ENCODE data around the gene ELF2. TPM values are rescaled to one million over a fixed set of nuclear protein-coding genes. Genes with fewer than 3 reads are reported as not detected.

ELF2 gene
- polyA plus RNA-seq, 1 of the 3 experiments (the other 2 are of a cell fraction), result 14.0 TPM

- Histone ChIP-seq H3K36me3 (replicated peaks in 1 of 2; ENCODE audit: control insufficient read depth in 1 of 2, insufficient read depth in 2 of 2, low read length in 1 of 2) (peaks cover 3 to 13% of the 10 kb centered on the region in 2 experiments), H3K9ac (peak overlapping the region; percentile 94), H3K9me2 (no peaks in the 10 kb centered on the region), H3K9me3 (no peaks in the 10 kb centered on the region), H3F3A (replicated peaks; ENCODE audit: insufficient read depth) (peaks cover 25% of the 10 kb centered on the region), H2AFZ (ENCODE audit: low read depth) (peak overlapping the region; percentile 57; the same call in 1 of the 2 replicates), H3K4me2 (peak overlapping the region; percentile 97), H3K27ac (ENCODE audit: low read depth in 2 of 2, low read length in 1 of 2) (peak overlapping the region; percentile 97 to 98), H3K4me3 (ENCODE audit: low read depth in 2 of 2, low read length in 1 of 2) (peak overlapping the region; percentile 68 to 84), H4K20me1 (ENCODE audit: insufficient read depth) (peaks cover 43% of the 10 kb centered on the region), H3K79me2 (ENCODE audit: insufficient read depth) (peaks cover 58% of the 10 kb centered on the region), H3K4me1 (ENCODE audit: control insufficient read depth in 1 of 2, insufficient read depth in 2 of 2, low read depth in 1 of 2, low read length in 1 of 2) (peaks cover 9 to 13% of the 10 kb centered on the region in 2 experiments; a peak in 2 of 4 replicates), H3K27me3 (ENCODE audit: insufficient read depth) (no peaks in the 10 kb centered on the region)
- ChIA-PET CTCF (interaction anchor here (0.7 to 10.5 kb wide), 4 partner anchors 16 to 214 kb away, joined by 3 to 74 read pairs (median 4); no protein-coding TSS in a partner anchor), POLR2A (interaction anchor here (0.7 kb wide), 3 partner anchors 95 to 370 kb away, joined by 3 to 4 read pairs (median 3); partner anchors contain the start of genes ELF2 and NAA15)
- WGBS (ENCODE audit: low lambda C conversion rate), result under 1% methylated on average over 32 of the region's 38 CpGs
- DNase-seq, result peak; percentile 89
- TF ChIP-seq RFX5 (IDR thresholded peaks at IDR 0.05; ENCODE audit: low read length), result peak; percentile 50; the same call in 1 of the 2 replicates
- peak; percentile 50; the same call in 1 of the 2 replicates for TF ChIP-seq TAF1 (IDR thresholded peaks at IDR 0.05; ENCODE audit: borderline replicate concordance, low read depth, low read length)
- no peak for TF ChIP-seq ZBTB33 (IDR thresholded peaks at IDR 0.05; ENCODE audit: borderline replicate concordance, low read depth)
- TF ChIP-seq POLR2AphosphoS5 (IDR thresholded peaks at IDR 0.05; ENCODE audit: low read depth, low read length), result peak; percentile 31; the same call in 1 of the 2 replicates
- peak; percentile 95 for TF ChIP-seq CHD2 (IDR thresholded peaks at IDR 0.05; ENCODE audit: low read length, partially characterized antibody)
- TF ChIP-seq RAD21 (IDR thresholded peaks at IDR 0.05; ENCODE audit: low read length), result no peak
- no peak for TF ChIP-seq RCOR1 (IDR thresholded peaks at IDR 0.05; ENCODE audit: low read length)
- TF ChIP-seq NRF1 (IDR thresholded peaks at IDR 0.05; ENCODE audit: low read depth, low read length), result no peak
- TF ChIP-seq TEAD4 (IDR thresholded peaks at IDR 0.05; ENCODE audit: borderline replicate concordance, insufficient read depth), result no peak
- peak; percentile 94 for TF ChIP-seq MAX (IDR thresholded peaks at IDR 0.05; ENCODE audit: low read depth)
- peak; percentile 100 for TF ChIP-seq ELF1 (IDR thresholded peaks at IDR 0.05)
- TF ChIP-seq IRF3 (IDR thresholded peaks at IDR 0.05; ENCODE audit: low read depth, low read length), result peak; percentile 49
- TF ChIP-seq GATA2 (CRISPR knock-in tag; IDR thresholded peaks at IDR 0.05), result no peak
- TF ChIP-seq SMC3 (IDR thresholded peaks at IDR 0.05; ENCODE audit: low read depth, low read length), result no peak
- TF ChIP-seq REST (IDR thresholded peaks at IDR 0.05; ENCODE audit: low read depth, low read length), result no peak
- no peak for TF ChIP-seq RXRA (IDR thresholded peaks at IDR 0.05; ENCODE audit: borderline replicate concordance, low read depth)
- no peak for TF ChIP-seq TCF12 (IDR thresholded peaks at IDR 0.05)
- peak; percentile 99 for TF ChIP-seq SIN3A (IDR thresholded peaks at IDR 0.05; ENCODE audit: borderline replicate concordance, low read depth, low read length)
- TF ChIP-seq PBX3 (IDR thresholded peaks at IDR 0.05), result peak; percentile 98
- TF ChIP-seq MEF2A (IDR thresholded peaks at IDR 0.05; ENCODE audit: borderline replicate concordance, low read depth), result no peak
- no peak for TF ChIP-seq JUND (IDR thresholded peaks at IDR 0.05)
- peak; percentile 74 for TF ChIP-seq GABPA (IDR thresholded peaks at IDR 0.05; ENCODE audit: low read depth)
- no peak for TF ChIP-seq NFIC (IDR thresholded peaks at IDR 0.05; ENCODE audit: borderline replicate concordance)
- no peak for TF ChIP-seq USF1 (IDR thresholded peaks at IDR 0.05; ENCODE audit: borderline replicate concordance, low read depth)
Observed at GRCh38 chr4:139082750-139083606, 94.0 kb downstream of the ELF2 start.
